Measurements from ENCODE around the gene DOHH. TPM values are rescaled to one million over a fixed set of nuclear protein-coding genes. Genes with fewer than 3 reads are reported as not detected.

The DOHH gene
- total RNA-seq, 1 donor from 2014 or later = 19.7 TPM

DNA sequence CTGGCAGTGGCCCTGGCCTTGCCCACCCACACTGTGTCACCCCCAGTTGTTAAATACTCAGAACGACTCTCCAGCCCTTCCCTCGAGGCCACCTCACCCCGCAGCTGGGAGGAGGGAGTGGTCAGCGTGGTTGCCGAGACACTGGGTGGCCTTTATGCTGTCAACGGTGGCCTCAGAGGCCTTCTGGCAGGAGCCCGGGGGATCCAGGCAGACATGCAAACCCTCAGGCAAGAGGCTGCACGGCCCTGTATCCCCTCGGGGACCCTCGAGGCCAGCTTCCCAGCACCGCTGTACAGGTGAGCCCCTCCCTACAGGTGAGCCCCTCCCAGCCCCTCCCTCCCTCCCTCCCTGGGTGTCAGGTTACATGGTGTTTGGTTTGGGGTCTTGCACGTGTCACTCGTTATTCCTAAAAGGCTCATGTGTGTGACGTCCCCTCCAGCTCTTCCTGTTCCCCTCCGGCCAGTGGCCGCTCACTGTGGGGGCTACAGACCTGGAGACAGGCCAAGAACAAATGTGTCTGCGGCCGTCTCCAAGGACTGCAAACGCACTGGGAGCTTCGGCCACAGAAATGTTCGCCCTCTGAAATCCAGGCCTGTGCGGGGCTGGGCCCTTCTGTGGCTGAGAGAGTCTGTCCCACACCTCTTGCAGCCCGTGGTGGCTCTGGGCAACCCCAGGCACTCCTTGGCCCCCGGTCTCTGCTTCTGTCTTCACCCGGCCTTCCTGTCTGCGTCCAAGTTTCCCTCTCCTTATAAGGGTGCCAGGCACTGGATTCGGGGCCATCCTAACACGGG, 38.7 kb upstream of the DOHH start, which contains the start of gene TEKTIP1:
Gene TEKTIP1, plus strand, starts transcription at position 210 of the 791 bp plus-strand sequence. Its CDS starts 4 bp downstream, at position 214.
- Mint-ChIP-seq H3K27ac (no peak within 1 kb of the TSS), H3K27me3 (ENCODE audit: low read depth) (no peaks in the 10 kb centered on the region), H3K4me1 (ENCODE audit: low read depth) (no peaks in the 10 kb centered on the region), H3K4me3 (ENCODE audit: low read depth) (no peak within 1 kb of the TSS), H3K9me3 (no peaks in the 10 kb centered on the region), H3K36me3 (ENCODE audit: low read depth) (peaks cover 38% of the 10 kb centered on the region)
- no peak for DNase-seq (ENCODE audit: low spot score)
- intact Hi-C loops (cut with micrococcal nuclease) = no loop called here

DNA sequence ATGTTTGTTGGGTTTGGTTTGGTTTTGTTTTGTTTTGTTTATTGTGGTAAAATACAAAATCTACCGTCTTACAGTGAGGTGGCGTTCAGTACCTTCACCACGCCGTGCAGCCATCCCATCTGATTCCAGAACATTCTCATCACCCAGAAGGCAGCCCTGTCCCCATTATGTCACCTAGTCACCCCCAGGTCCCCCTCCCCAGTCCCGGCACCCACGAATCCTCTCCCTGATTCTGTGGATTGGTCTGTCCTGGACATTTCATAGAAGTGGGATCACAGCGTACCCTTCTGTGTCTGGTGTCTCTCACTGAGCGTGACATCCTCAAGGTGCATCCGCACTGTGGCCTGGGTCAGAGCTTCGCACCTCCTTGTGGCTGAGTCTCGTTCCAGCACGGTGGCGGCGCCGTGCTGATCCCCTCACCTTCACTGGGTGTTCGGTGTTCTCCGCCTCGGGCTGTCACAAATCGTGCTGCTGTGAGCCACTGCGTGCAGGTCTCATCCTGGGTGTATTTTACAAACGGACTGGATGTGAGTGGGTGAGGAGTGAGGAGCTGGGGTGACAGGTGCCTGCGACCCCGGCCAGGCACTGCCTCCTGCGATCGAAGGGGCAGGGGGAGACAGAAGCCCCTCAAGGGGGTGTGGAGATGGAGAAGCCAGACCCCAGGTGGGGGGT, 37.9 kb upstream of the DOHH start:
- Mint-ChIP-seq H3K4me1 (ENCODE audit: low read depth) (no peaks in the 10 kb centered on the region), H3K36me3 (ENCODE audit: low read depth) (peaks cover 42% of the 10 kb centered on the region), H3K4me3 (ENCODE audit: low read depth) (no peak overlapping the region), H3K27ac (no peak overlapping the region), H3K9me3 (no peaks in the 10 kb centered on the region), H3K27me3 (ENCODE audit: low read depth) (no peaks in the 10 kb centered on the region)
- intact Hi-C loops (cut with micrococcal nuclease) = no loop called here
- DNase-seq (ENCODE audit: low spot score) = no peak

DNA sequence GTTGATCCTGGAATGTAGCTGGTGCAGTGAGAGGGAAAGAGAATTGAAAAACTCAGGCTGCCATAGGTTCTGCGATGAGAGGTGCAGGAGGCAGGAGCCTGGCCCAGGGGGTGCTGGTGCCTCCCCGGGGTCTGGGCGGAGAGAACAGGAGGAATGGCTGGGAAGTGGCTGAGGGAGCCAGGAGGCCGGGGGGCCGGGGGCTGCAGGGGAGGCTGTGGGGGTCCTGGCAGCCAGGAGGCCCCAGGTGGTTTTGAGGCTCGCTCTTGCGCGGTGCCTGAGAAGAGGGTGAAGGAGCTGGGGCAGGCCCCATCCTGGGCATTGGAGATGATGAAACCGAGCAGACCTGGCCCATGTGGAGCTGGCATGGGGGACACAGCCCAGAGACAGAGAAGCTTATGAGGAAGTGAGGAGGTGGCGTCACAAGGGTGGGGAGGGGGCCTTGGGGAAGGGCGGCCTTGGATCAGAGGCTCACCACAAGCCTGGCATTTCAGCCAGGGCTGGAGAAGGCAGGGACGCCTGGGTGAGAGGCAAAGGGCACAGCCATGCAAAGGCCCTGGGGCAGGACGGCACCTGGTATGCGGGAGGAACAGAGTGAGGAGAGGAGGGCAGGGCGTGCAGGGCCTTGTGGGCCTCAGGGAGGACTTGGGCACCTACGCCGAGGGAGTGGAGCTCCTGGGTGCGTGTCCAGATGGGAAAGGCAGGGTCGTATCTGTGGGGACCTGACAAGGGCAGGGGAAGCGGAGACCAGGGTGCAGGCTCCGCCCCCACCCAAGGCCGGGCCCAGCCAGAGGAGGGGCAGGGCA, 37.2 kb upstream of the DOHH start:
- Mint-ChIP-seq H3K4me3 (ENCODE audit: low read depth) (no peak overlapping the region), H3K27ac (no peak overlapping the region), H3K4me1 (ENCODE audit: low read depth) (no peaks in the 10 kb centered on the region), H3K9me3 (no peaks in the 10 kb centered on the region), H3K36me3 (ENCODE audit: low read depth) (peaks cover 46% of the 10 kb centered on the region), H3K27me3 (ENCODE audit: low read depth) (no peaks in the 10 kb centered on the region)
- DNase-seq (ENCODE audit: low spot score) = no peak
- intact Hi-C loops (cut with micrococcal nuclease) = no loop called here

DNA sequence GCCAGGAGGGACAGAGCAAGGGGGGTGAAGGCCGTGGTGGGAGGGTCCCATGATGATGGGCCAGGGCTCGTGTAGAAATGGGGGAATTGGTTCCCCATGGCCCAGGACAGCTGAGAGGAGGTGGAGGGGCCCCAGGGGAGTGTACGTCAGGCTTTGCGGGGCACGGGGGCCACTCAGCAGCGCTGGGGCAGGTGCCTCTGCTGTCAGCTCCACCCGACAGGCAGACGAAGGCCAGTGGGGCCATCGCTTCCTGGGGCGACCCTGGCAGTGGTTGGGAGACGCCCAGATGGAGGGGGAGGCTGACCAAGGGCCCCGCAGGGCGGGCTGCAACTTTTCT, 36.6 kb upstream of the DOHH start:
- Mint-ChIP-seq H3K27ac (no peak overlapping the region), H3K4me3 (ENCODE audit: low read depth) (no peak overlapping the region), H3K27me3 (ENCODE audit: low read depth) (no peaks in the 10 kb centered on the region), H3K4me1 (ENCODE audit: low read depth) (no peaks in the 10 kb centered on the region), H3K9me3 (no peaks in the 10 kb centered on the region), H3K36me3 (ENCODE audit: low read depth) (peaks cover 50% of the 10 kb centered on the region)
- no peak for DNase-seq (ENCODE audit: low spot score)
- intact Hi-C loops (cut with micrococcal nuclease) = no loop called here

DNA sequence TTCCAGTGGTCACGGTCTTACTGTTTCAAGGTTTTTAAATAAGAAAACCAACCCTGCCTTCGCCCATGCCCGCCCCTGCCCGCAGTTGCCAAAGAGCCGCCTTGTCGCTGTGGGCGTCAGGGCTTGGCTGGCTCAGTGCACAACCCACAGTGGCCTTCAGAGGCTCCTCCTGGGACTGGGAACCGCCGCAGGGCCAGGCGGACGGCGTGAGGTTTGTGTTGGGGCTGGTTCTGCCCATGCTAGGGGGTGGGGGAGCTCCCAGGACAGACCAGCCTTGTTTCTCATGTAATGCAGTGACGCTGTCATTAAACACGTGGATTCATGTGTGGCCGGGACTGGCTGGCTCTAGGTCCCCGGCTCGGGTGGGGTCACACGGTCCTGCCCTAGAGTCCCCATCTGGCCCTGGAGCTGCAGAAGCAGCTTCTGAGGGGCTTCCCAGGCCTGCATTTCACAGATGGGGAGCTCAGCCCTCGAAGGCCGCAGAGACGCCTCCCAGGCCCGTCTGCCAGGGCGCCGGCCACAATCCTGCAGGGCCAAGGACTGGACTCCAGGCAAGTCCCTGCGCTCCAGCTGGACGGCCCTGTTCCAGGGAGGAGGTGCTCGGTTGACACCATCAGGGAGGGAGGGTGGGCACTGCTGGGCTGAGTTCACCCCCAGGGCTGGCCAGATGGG, 36.1 kb upstream of the DOHH start:
- DNase-seq (ENCODE audit: low spot score) = no peak
- no peak overlapping the region for H3K4me3 Mint-ChIP-seq (ENCODE audit: low read depth)
- intact Hi-C loops (cut with micrococcal nuclease) = no loop called here
- H3K4me1 Mint-ChIP-seq (ENCODE audit: low read depth) = no peaks in the 10 kb centered on the region
- H3K9me3 Mint-ChIP-seq = no peaks in the 10 kb centered on the region
- H3K27ac Mint-ChIP-seq = no peak overlapping the region
- H3K36me3 Mint-ChIP-seq (ENCODE audit: low read depth) = peaks cover 50% of the 10 kb centered on the region
- H3K27me3 Mint-ChIP-seq (ENCODE audit: low read depth) = no peaks in the 10 kb centered on the region

DNA sequence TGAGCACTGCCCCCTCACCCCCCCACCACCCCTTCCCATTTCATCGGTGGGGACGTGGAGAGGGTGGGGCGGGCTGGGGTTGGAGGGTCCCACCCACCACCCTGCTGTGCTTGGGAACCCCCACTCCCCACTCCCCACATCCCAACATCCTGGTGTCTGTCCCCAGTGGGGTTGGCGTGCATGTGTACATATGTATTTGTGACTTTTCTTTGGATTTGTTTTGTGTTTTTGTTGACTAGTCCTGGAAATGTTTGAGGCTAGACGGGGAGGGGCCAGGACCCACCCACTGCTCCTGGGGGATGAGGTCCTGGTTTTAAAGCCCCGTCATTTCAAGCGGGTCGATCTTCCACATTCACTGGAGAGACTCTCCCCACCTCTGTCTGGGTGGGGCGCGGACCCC, 35.5 kb upstream of the DOHH start:
- intact Hi-C loops (cut with micrococcal nuclease) = no loop called here
- Mint-ChIP-seq H3K27me3 (ENCODE audit: low read depth) (no peaks in the 10 kb centered on the region), H3K4me3 (ENCODE audit: low read depth) (no peak overlapping the region), H3K27ac (no peak overlapping the region), H3K9me3 (no peaks in the 10 kb centered on the region), H3K4me1 (ENCODE audit: low read depth) (no peaks in the 10 kb centered on the region), H3K36me3 (ENCODE audit: low read depth) (peaks cover 56% of the 10 kb centered on the region)
- DNase-seq (ENCODE audit: low spot score) = no peak

DNA sequence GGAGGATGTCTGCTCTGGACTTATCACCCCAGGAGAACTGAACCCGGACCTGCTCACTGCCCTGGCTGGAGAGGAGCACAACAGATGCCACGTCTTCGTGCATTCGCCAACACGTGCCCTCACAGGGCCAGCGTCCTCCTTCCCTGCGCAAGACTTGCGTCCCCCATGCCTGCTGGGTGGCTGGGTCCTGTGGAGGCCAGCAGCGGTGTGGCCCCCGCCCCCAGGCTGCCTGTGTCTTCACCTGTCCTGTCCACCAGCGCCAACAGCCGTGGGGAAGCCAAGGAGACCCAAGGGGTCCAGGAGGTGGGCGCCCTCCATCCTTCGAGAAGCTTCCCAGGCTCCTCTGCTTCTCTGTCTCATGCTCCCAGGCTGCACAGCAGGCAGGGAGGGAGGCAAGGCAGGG, 35.1 kb upstream of the DOHH start:
- DNase-seq (ENCODE audit: low spot score) = no peak
- no peak overlapping the region for H3K27ac Mint-ChIP-seq
- H3K36me3 Mint-ChIP-seq (ENCODE audit: low read depth) = peaks cover 56% of the 10 kb centered on the region
- intact Hi-C loops (cut with micrococcal nuclease) = no loop called here
- H3K4me1 Mint-ChIP-seq (ENCODE audit: low read depth) = no peaks in the 10 kb centered on the region
- no peak overlapping the region for H3K4me3 Mint-ChIP-seq (ENCODE audit: low read depth)
- H3K27me3 Mint-ChIP-seq (ENCODE audit: low read depth) = no peaks in the 10 kb centered on the region
- H3K9me3 Mint-ChIP-seq = no peaks in the 10 kb centered on the region

DNA sequence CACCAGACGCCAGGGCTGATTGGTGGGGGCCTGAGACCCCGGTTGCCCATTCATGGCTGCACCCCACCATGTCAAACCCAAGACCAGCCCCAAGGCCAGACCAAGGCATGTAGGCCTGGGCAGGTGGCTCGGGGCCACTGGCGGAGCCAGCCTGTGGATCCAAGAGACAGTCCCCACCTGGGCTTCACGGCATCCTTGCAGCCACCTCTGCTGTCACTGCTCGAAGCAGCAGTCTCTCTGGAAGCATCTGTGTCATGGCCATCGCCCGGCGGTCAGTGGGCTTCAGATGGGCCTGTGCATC, 34.7 kb upstream of the DOHH start:
- Mint-ChIP-seq H3K4me3 (ENCODE audit: low read depth) (no peak overlapping the region), H3K27me3 (ENCODE audit: low read depth) (no peaks in the 10 kb centered on the region), H3K36me3 (ENCODE audit: low read depth) (peaks cover 56% of the 10 kb centered on the region), H3K4me1 (ENCODE audit: low read depth) (no peaks in the 10 kb centered on the region), H3K9me3 (no peaks in the 10 kb centered on the region), H3K27ac (no peak overlapping the region)
- intact Hi-C loops (cut with micrococcal nuclease) = no loop called here
- DNase-seq (ENCODE audit: low spot score) = no peak

DNA sequence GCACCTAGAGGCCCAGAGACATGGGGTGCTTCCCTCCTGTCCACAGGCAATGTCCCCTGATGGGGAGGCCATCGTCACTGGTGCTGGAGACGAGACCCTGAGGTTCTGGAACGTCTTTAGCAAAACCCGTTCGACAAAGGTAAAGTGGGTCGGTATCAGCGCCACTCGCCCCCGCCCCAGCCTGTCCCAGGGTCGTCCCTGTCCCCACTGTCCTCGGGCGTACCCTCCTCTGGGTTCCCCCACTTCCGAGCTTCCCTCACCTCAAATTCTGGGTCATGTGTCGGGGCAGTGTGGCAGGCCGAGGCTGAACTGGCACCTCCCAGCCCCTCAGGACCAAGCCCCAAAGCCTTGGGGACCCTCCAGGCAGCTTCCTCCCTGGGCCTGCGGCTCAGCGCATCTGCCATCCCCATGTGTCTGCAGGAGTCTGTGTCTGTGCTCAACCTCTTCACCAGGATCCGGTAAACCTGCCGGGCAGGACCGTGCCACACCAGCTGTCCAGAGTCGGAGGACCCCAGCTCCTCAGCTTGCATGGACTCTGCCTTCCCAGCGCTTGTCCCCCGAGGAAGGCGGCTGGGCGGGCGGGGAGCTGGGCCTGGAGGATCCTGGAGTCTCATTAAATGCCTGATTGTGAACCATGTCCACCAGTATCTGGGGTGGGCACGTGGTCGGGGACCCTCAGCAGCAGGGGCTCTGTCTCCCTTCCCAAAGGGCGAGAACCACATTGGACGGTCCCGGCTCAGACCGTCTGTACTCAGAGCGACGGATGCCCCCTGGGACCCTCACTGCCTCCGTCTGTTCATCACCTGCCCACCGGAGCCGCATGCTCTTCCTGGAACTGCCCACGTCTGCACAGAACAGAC, 34.1 kb upstream of the DOHH start:
- peaks cover 50% of the 10 kb centered on the region for H3K36me3 Mint-ChIP-seq (ENCODE audit: low read depth)
- intact Hi-C loops (cut with micrococcal nuclease) = no loop called here
- H3K27ac Mint-ChIP-seq = no peak overlapping the region
- H3K9me3 Mint-ChIP-seq = no peaks in the 10 kb centered on the region
- H3K27me3 Mint-ChIP-seq (ENCODE audit: low read depth) = no peaks in the 10 kb centered on the region
- no peak for DNase-seq (ENCODE audit: low spot score)
- H3K4me1 Mint-ChIP-seq (ENCODE audit: low read depth) = no peaks in the 10 kb centered on the region
- no peak overlapping the region for H3K4me3 Mint-ChIP-seq (ENCODE audit: low read depth)

DNA sequence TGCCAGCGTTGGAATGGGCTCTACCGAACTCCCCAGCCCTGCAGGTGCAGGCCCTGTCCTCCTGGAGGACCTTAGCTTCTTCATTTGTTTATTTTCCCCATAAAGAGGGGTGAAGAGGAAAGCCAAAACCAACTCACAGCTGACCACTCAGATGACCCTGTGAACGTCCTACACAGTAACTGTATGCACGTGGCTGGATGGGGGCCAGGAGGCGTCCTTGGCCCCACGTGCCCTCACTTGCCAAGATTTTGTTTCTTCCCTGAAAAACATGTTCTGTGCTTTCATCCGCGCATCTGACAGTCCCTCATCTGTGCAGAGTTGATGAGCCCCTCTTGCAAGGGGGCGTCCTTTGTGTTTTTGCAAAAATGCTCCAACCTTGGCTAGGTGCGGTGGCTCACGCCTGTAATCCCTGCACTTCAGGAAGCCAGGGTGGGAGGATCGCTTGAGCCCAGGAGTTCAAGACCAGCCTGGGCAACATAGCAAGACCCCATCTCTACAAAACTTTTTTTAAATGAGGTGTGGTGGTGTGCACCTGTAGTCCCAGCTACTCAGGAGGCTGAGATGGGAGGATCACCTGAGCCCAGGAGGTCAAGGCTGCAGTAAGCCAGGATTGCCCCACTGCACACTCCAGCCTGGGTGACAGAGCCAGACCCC, 33.2 kb upstream of the DOHH start:
- Mint-ChIP-seq H3K27ac (no peak overlapping the region), H3K36me3 (ENCODE audit: low read depth) (peaks cover 45% of the 10 kb centered on the region), H3K4me3 (ENCODE audit: low read depth) (no peak overlapping the region), H3K9me3 (no peaks in the 10 kb centered on the region), H3K4me1 (ENCODE audit: low read depth) (no peaks in the 10 kb centered on the region), H3K27me3 (ENCODE audit: low read depth) (no peaks in the 10 kb centered on the region)
- intact Hi-C loops (cut with micrococcal nuclease) = no loop called here
- no peak for DNase-seq (ENCODE audit: low spot score)

DNA sequence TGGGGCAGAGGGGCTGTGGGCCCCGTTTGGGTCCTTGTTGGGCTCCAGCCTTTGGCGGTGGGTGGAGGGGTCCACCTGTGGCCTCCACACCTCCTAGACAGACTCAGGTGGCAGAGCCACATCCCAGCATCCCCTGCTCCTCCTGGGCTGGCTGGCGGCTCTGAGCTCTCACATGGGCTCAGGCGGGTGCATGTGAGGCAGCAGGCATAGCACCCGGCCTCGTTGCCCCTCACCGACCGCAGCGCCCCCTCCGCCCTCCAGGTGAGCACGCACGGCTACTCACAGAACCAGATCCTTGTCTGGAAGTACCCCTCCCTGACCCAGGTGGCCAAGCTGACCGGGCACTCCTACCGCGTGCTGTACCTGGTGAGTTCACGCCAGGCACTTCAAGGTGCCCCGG, 32.6 kb upstream of the DOHH start:
- Mint-ChIP-seq H3K27ac (no peak overlapping the region), H3K9me3 (no peaks in the 10 kb centered on the region), H3K4me3 (ENCODE audit: low read depth) (no peak overlapping the region), H3K27me3 (ENCODE audit: low read depth) (no peaks in the 10 kb centered on the region), H3K4me1 (ENCODE audit: low read depth) (no peaks in the 10 kb centered on the region), H3K36me3 (ENCODE audit: low read depth) (peaks cover 38% of the 10 kb centered on the region)
- intact Hi-C loops (cut with micrococcal nuclease) = no loop called here
- DNase-seq (ENCODE audit: low spot score) = no peak
